GM21723 (cell line): Measurements from ENCODE around the gene MAN2A1.
A peak's percentile ranks its signal among the peaks of the same experiment; 100 is the strongest.

Experiments used
- ATAC-seq: cut with Tn5 transposase; IDR thresholded peaks from one replicate; pipeline ENCODE4 v1.9.1; 2021; ENCODE audit warnings: mild to moderate bottlenecking, moderate library complexity; ENCODE audit not compliant: unreplicated experiment

Gene MAN2A1

GRCh38 chr5:109704282-109704952 lies 14.7 kb downstream of the MAN2A1 start:
- no peak for ATAC-seq

GRCh38 chr5:109705596-109705995 lies 15.9 kb downstream of the MAN2A1 start:
- ATAC-seq, result no peak

- no peak for ATAC-seq
Observed at GRCh38 chr5:109706095-109706494, 16.4 kb downstream of the MAN2A1 start.

- no peak for ATAC-seq
Observed at GRCh38 chr5:109707531-109707930, 17.8 kb downstream of the MAN2A1 start.

- ATAC-seq, result no peak
Observed at GRCh38 chr5:109708813-109709212, 19.1 kb downstream of the MAN2A1 start.

GRCh38 chr5:109709225-109709624 lies 19.5 kb downstream of the MAN2A1 start:
- ATAC-seq, result no peak

GRCh38 chr5:109711673-109712072 lies 21.9 kb downstream of the MAN2A1 start:
- ATAC-seq, result no peak

GRCh38 chr5:109713453-109713852 lies 23.7 kb downstream of the MAN2A1 start:
- ATAC-seq, result no peak

GRCh38 chr5:109714592-109714991 lies 24.9 kb downstream of the MAN2A1 start:
- no peak for ATAC-seq

- no peak for ATAC-seq
Observed at GRCh38 chr5:109718216-109718615, 28.5 kb downstream of the MAN2A1 start.

GRCh38 chr5:109718632-109719031 lies 28.9 kb downstream of the MAN2A1 start:
- no peak for ATAC-seq

GRCh38 chr5:109719978-109720377 lies 30.3 kb downstream of the MAN2A1 start:
- no peak for ATAC-seq

- ATAC-seq, result no peak
Observed at GRCh38 chr5:109721741-109722140, 32.0 kb downstream of the MAN2A1 start.

GRCh38 chr5:109723606-109724005 lies 33.9 kb downstream of the MAN2A1 start:
- no peak for ATAC-seq

GRCh38 chr5:109725135-109725534 lies 35.4 kb downstream of the MAN2A1 start:
- ATAC-seq, result no peak

- ATAC-seq, result peak; percentile 78
Observed at GRCh38 chr5:109739741-109740728, 50.3 kb downstream of the MAN2A1 start.

GRCh38 chr5:109740966-109741365 lies 51.2 kb downstream of the MAN2A1 start:
- no peak for ATAC-seq

- ATAC-seq, result no peak
Observed at GRCh38 chr5:109741390-109741789, 51.7 kb downstream of the MAN2A1 start.

- no peak for ATAC-seq
Observed at GRCh38 chr5:109743041-109743531, 53.4 kb downstream of the MAN2A1 start.

GRCh38 chr5:109743770-109744212 lies 54.1 kb downstream of the MAN2A1 start:
- no peak for ATAC-seq

GRCh38 chr5:109744261-109744660 lies 54.5 kb downstream of the MAN2A1 start:
- no peak for ATAC-seq

GRCh38 chr5:109748546-109748945 lies 58.8 kb downstream of the MAN2A1 start:
- no peak for ATAC-seq
